ENCODE results near the gene DISC1.

DNA sequence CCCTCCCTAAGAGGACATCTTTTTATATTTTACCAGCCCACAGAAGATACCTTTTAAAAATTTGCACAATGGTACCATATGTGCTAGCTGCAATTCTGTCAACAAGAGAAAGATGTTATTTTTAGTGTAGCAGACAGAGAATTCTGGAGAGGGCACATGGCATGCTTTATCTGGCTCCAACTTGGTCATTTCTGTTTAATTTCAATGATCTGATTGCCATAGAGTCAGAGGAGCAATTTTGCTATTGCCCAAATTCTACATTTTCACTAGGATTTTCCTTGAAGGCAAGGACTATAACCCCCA, 17.3 kb downstream of the DISC1 start:
- TF ChIP-seq ZNF556 (CRISPR knock-in tag; IDR thresholded peaks at IDR 0.05; ENCODE audit: borderline replicate concordance) (no peak), ZNF101 (CRISPR knock-in tag; IDR thresholded peaks at IDR 0.05; ENCODE audit: borderline replicate concordance, low read depth) (no peak), ZNF317 (CRISPR knock-in tag; IDR thresholded peaks at IDR 0.05) (no peak), JUNB (CRISPR knock-in tag; IDR thresholded peaks at IDR 0.05; ENCODE audit: borderline replicate concordance) (no peak)
- TF ChIP-seq, protein P1, sequence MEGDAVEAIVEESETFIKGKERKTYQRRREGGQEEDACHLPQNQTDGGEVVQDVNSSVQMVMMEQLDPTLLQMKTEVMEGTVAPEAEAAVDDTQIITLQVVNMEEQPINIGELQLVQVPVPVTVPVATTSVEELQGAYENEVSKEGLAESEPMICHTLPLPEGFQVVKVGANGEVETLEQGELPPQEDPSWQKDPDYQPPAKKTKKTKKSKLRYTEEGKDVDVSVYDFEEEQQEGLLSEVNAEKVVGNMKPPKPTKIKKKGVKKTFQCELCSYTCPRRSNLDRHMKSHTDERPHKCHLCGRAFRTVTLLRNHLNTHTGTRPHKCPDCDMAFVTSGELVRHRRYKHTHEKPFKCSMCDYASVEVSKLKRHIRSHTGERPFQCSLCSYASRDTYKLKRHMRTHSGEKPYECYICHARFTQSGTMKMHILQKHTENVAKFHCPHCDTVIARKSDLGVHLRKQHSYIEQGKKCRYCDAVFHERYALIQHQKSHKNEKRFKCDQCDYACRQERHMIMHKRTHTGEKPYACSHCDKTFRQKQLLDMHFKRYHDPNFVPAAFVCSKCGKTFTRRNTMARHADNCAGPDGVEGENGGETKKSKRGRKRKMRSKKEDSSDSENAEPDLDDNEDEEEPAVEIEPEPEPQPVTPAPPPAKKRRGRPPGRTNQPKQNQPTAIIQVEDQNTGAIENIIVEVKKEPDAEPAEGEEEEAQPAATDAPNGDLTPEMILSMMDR (CRISPR knock-in tag; IDR thresholded peaks at IDR 0.05) = no peak
- TF ChIP-seq, protein P2, sequence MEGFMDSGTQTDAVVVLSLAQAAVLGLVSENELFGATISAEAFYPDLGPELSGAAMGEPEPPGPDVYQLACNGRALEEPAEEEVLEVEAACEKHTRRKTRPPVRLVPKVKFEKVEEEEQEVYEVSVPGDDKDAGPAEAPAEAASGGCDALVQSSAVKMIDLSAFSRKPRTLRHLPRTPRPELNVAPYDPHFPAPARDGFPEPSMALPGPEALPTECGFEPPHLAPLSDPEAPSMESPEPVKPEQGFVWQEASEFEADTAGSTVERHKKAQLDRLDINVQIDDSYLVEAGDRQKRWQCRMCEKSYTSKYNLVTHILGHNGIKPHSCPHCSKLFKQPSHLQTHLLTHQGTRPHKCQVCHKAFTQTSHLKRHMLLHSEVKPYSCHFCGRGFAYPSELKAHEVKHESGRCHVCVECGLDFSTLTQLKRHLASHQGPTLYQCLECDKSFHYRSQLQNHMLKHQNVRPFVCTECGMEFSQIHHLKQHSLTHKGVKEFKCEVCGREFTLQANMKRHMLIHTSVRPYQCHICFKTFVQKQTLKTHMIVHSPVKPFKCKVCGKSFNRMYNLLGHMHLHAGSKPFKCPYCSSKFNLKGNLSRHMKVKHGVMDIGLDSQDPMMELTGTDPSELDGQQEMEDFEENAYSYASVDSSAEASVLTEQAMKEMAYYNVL (CRISPR knock-in tag; IDR thresholded peaks at IDR 0.05; ENCODE audit: borderline replicate concordance) = no peak
